Ascending aorta (tissue), 2 donors: Measurements from ENCODE around the gene CASZ1. TPM values are rescaled to one million over a fixed set of nuclear protein-coding genes. Genes with fewer than 3 reads are reported as not detected.

Experiments used
- DNase-seq, 2 donors: peaks; one replicate each; pipeline ENCODE4 v3.0.0-alpha.2; 2019; ENCODE audit warnings: low spot score in 2 of 2
- H3K27ac ChIP-seq, 2 donors: fragments of 200-600 bp; sonication (generic); one replicate each; pipeline ENCODE4 v1.5.1; 2016 to 2017; ENCODE audit warnings: mild to moderate bottlenecking in 1 of 2
- H3K27me3 ChIP-seq: fragments of 200-600 bp; sonication (generic); one replicate; pipeline ENCODE4 v1.5.1; 2017
- H3K36me3 ChIP-seq, 2 donors: fragments of 200-600 bp; sonication (generic); one replicate each; pipeline ENCODE4 v1.5.1; 2016
- H3K4me1 ChIP-seq, 2 donors: fragments of 200-600 bp; sonication (generic); one replicate each; pipeline ENCODE4 v1.5.1; 2016 to 2017; ENCODE audit warnings: mild to moderate bottlenecking in 1 of 2
- H3K4me3 ChIP-seq, 2 donors: fragments of 200-600 bp; sonication (generic); one replicate each; pipeline ENCODE4 v1.5.1; 2016 to 2017; ENCODE audit warnings: mild to moderate bottlenecking in 1 of 2
- H3K9me3 ChIP-seq, 2 donors: fragments of 200-600 bp; sonication (generic); one replicate each; pipeline ENCODE4 v1.5.1; 2016
- CTCF ChIP-seq, 3 experiments: fragments of 200-600 bp in 2 of 3; fragments of 450-650 bp in 1 of 3; sonication (generic) in 2 of 3; IDR thresholded peaks; one replicate each; pipeline ENCODE4 v1.5.1; 2016 to 2019; ENCODE audit warnings: antibody characterized with exemption in 3 of 3, mild to moderate bottlenecking in 1 of 3, moderate library complexity in 1 of 3
- intact Hi-C: fragments of 100-400 bp; cut with DNase I; formaldehyde crosslinking; loops from one replicate; pipeline ENCODE4 v1.15.1; 2023
- total RNA-seq: library from RNA; depleted of rRNA; stranded (reverse); fragments of >200 nt; gene quantifications from one replicate; pipeline ENCODE4 v1.1.0, GENCODE V29; 2016

Gene CASZ1
- total RNA-seq, 1 donor from 2014 or later = 25.8 TPM

GRCh38 chr1:10784998-10785727, 11.3 kb downstream of the CASZ1 start:
- Histone ChIP-seq H3K27ac (no peak overlapping the region), H3K4me3 (no peak overlapping the region), H3K4me1 (peaks cover 5 to 8% of the 10 kb centered on the region in 2 donors), H3K36me3 (no peaks in the 10 kb centered on the region), H3K27me3 (no peaks in the 10 kb centered on the region), H3K9me3 (no peaks in the 10 kb centered on the region)
- no peak for TF ChIP-seq CTCF (IDR thresholded peaks at IDR 0.05)
- DNase-seq = no peak
- intact Hi-C loops = no loop called here

- H3K9me3 ChIP-seq = no peaks in the 10 kb centered on the region
- no peaks in the 10 kb centered on the region for H3K36me3 ChIP-seq
- H3K4me1 ChIP-seq = no peaks in the 10 kb centered on the region
- no peak for DNase-seq
- intact Hi-C loops = no loop called here
- TF ChIP-seq CTCF (IDR thresholded peaks at IDR 0.05) = no peak
- no peak overlapping the region for H3K4me3 ChIP-seq
- no peaks in the 10 kb centered on the region for H3K27me3 ChIP-seq
- H3K27ac ChIP-seq = no peak overlapping the region
These were observed 13.8 kb downstream of the CASZ1 start for GRCh38 chr1:10782491-10783244.

- Histone ChIP-seq H3K9me3 (no peaks in the 10 kb centered on the region), H3K4me1 (no peaks in the 10 kb centered on the region), H3K27me3 (no peaks in the 10 kb centered on the region), H3K4me3 (no peak overlapping the region), H3K27ac (no peak overlapping the region), H3K36me3 (no peaks in the 10 kb centered on the region)
- no peak for TF ChIP-seq CTCF (IDR thresholded peaks at IDR 0.05)
- DNase-seq = no peak
- intact Hi-C loops = no loop called here
These were observed 15.3 kb downstream of the CASZ1 start for GRCh38 chr1:10781137-10781536.

GRCh38 chr1:10779841-10780240, 16.6 kb downstream of the CASZ1 start:
- H3K36me3 ChIP-seq = no peaks in the 10 kb centered on the region
- no peaks in the 10 kb centered on the region for H3K9me3 ChIP-seq
- intact Hi-C loops = no loop called here
- no peak overlapping the region for H3K4me3 ChIP-seq
- TF ChIP-seq CTCF (IDR thresholded peaks at IDR 0.05) = no peak
- no peaks in the 10 kb centered on the region for H3K27me3 ChIP-seq
- DNase-seq = no peak
- no peaks in the 10 kb centered on the region for H3K4me1 ChIP-seq
- H3K27ac ChIP-seq = no peak overlapping the region

GRCh38 chr1:10779201-10779600, 17.2 kb downstream of the CASZ1 start:
- TF ChIP-seq CTCF (IDR thresholded peaks at IDR 0.05) = no peak
- Histone ChIP-seq H3K36me3 (no peaks in the 10 kb centered on the region), H3K27me3 (no peaks in the 10 kb centered on the region), H3K27ac (no peak overlapping the region), H3K4me3 (no peak overlapping the region), H3K4me1 (no peaks in the 10 kb centered on the region), H3K9me3 (no peaks in the 10 kb centered on the region)
- no peak for DNase-seq
- intact Hi-C loops = no loop called here
